GM23338 (cell line): ENCODE results near the gene BCLAF3.

Experiments
- CREB1 ChIP-seq: fragments of 250-450 bp; sonication (Bioruptor Pico); IDR thresholded peaks from 2 replicates; pipeline ENCODE4 v1.5.0; 2020; ENCODE audit warnings: low read depth, mild to moderate bottlenecking, moderate library complexity
- CTCF ChIP-seq, 2 experiments: fragments of 200-600 bp in 1 of 2; sonication (generic) in 1 of 2; conservative IDR thresholded peaks; 2 replicates each; pipeline versions ENCODE4 v1.5.1 to v1.6.1; 2016 to 2017; ENCODE audit warnings: antibody characterized with exemption in 2 of 2, low read depth in 2 of 2, mild to moderate bottlenecking in 2 of 2, moderate library complexity in 1 of 2
- ETS1 ChIP-seq: IDR thresholded peaks from 2 replicates; pipeline ENCODE4 v1.6.1; 2016; ENCODE audit warnings: antibody characterized with exemption
- EZH2 ChIP-seq: fragments of 200-600 bp; sonication (generic); IDR thresholded peaks from one replicate; pipeline ENCODE4 v1.8.0; 2017; ENCODE audit warnings: antibody characterized with exemption, mild to moderate bottlenecking, low read depth; ENCODE audit not compliant: unreplicated experiment
- EZH2phosphoT487 ChIP-seq: fragments of 200-600 bp; sonication (generic); IDR thresholded peaks from one replicate; pipeline ENCODE4 v1.8.1; 2018; ENCODE audit warnings: antibody characterized with exemption; ENCODE audit not compliant: unreplicated experiment
- JUNB ChIP-seq: IDR thresholded peaks from one replicate; pipeline ENCODE4 v1.6.1; 2016; ENCODE audit warnings: antibody characterized with exemption; ENCODE audit not compliant: unreplicated experiment
- NANOG ChIP-seq: IDR thresholded peaks from 2 replicates; pipeline ENCODE4 v1.6.1; 2016; ENCODE audit warnings: antibody characterized with exemption, borderline replicate concordance
- POLR2AphosphoS5 ChIP-seq: IDR thresholded peaks from 2 replicates; pipeline ENCODE4 v1.6.1; 2016; ENCODE audit warnings: antibody characterized with exemption, low read depth
- REST ChIP-seq: IDR thresholded peaks from one replicate; pipeline ENCODE4 v1.6.1; 2018; ENCODE audit warnings: antibody characterized with exemption; ENCODE audit not compliant: unreplicated experiment
- STAT1 ChIP-seq: IDR thresholded peaks from one replicate; pipeline ENCODE4 v1.6.1; 2016; ENCODE audit warnings: antibody characterized with exemption; ENCODE audit not compliant: unreplicated experiment
- ZNF114 ChIP-seq: fragments of 250-450 bp; sonication (Bioruptor Pico); IDR thresholded peaks from 2 replicates; pipeline ENCODE4 v1.5.0; 2020; ENCODE audit warnings: mild to moderate bottlenecking, moderate library complexity
- ZNF331 ChIP-seq: fragments of 250-450 bp; sonication (Bioruptor Pico); IDR thresholded peaks from 2 replicates; pipeline ENCODE4 v1.5.0; 2020; ENCODE audit warnings: low read depth, mild to moderate bottlenecking, moderate library complexity
- ZNF462 ChIP-seq: fragments of 250-450 bp; sonication (Bioruptor Pico); IDR thresholded peaks from 2 replicates; pipeline ENCODE4 v1.5.0; 2020; ENCODE audit warnings: mild to moderate bottlenecking, moderate library complexity

- no peak for TF ChIP-seq CTCF (conservative IDR thresholded peaks at IDR 0.05; ENCODE audit: low read depth in 2 of 2)
- no peak for TF ChIP-seq CREB1 (CRISPR knock-in tag)
- TF ChIP-seq POLR2AphosphoS5 = no peak
- no peak for TF ChIP-seq EZH2
- no peak for TF ChIP-seq REST
- no peak for TF ChIP-seq JUNB
- no peak for TF ChIP-seq ZNF114 (CRISPR knock-in tag)
- no peak for TF ChIP-seq ZNF331 (CRISPR knock-in tag)
- no peak for TF ChIP-seq ETS1
- TF ChIP-seq EZH2phosphoT487 = no peak
- no peak for TF ChIP-seq NANOG
- TF ChIP-seq ZNF462 (CRISPR knock-in tag) = no peak
- TF ChIP-seq STAT1 = no peak
These were observed 15.0 kb downstream of the BCLAF3 start for GRCh38 chrX:19975845-19976244.
